HCT116 (cell line): Measurements from ENCODE around the gene ZBTB38.

Source experiments
- EGR1 ChIP-seq: IDR thresholded peaks from 2 replicates; pipeline ENCODE4 v1.6.1; 2012; ENCODE audit warnings: low read depth
- EZH2 ChIP-seq: fragments of 200-600 bp; sonication (generic); IDR thresholded peaks from 2 replicates; pipeline ENCODE4 v1.6.1; 2017; ENCODE audit warnings: antibody characterized with exemption, mixed run types
- POLR2A ChIP-seq: IDR thresholded peaks from 2 replicates; pipeline ENCODE4 v1.7.0; 2011; ENCODE audit warnings: borderline replicate concordance; ENCODE audit not compliant: insufficient read depth, insufficient read length; ENCODE audit errors: extremely low read depth
- POLR2AphosphoS5 ChIP-seq: IDR thresholded peaks from 2 replicates; pipeline ENCODE4 v1.6.1; 2011; ENCODE audit warnings: mild to moderate bottlenecking, low read depth, low read length, moderate library complexity
- SP1 ChIP-seq: IDR thresholded peaks from 2 replicates; pipeline ENCODE4 v1.6.1; 2012; ENCODE audit warnings: low read depth
- TF ChIP-seq, protein P1 (sequence below), 3 experiments: fragments of 200-600 bp in 1 of 3; sonication (generic) in 1 of 3; IDR thresholded peaks in 2 of 3; conservative IDR thresholded peaks in 1 of 3; 2 replicates each; pipeline ENCODE4 v1.5.1; 2012 to 2017; ENCODE audit warnings: low read depth in 2 of 3, low read length in 2 of 3, antibody characterized with exemption in 1 of 3, borderline replicate concordance in 1 of 3, control low read depth in 1 of 3, mild to moderate bottlenecking in 1 of 3, mixed read lengths in 1 of 3, mixed run types in 1 of 3, moderate library complexity in 1 of 3; ENCODE audit not compliant: insufficient read depth in 1 of 3
- TF ChIP-seq, protein P2 (sequence below): IDR thresholded peaks from 2 replicates; pipeline ENCODE4 v1.6.1; 2012; ENCODE audit warnings: low read depth

- TF ChIP-seq, protein P1, sequence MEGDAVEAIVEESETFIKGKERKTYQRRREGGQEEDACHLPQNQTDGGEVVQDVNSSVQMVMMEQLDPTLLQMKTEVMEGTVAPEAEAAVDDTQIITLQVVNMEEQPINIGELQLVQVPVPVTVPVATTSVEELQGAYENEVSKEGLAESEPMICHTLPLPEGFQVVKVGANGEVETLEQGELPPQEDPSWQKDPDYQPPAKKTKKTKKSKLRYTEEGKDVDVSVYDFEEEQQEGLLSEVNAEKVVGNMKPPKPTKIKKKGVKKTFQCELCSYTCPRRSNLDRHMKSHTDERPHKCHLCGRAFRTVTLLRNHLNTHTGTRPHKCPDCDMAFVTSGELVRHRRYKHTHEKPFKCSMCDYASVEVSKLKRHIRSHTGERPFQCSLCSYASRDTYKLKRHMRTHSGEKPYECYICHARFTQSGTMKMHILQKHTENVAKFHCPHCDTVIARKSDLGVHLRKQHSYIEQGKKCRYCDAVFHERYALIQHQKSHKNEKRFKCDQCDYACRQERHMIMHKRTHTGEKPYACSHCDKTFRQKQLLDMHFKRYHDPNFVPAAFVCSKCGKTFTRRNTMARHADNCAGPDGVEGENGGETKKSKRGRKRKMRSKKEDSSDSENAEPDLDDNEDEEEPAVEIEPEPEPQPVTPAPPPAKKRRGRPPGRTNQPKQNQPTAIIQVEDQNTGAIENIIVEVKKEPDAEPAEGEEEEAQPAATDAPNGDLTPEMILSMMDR (IDR thresholded peaks at IDR 0.05 in 2 of 3, conservative IDR thresholded peaks at IDR 0.05 in 1 of 3; ENCODE audit: borderline replicate concordance in 1 of 3, insufficient read depth in 1 of 3, low read depth in 2 of 3, low read length in 2 of 3) = no peak
- TF ChIP-seq, protein P2, sequence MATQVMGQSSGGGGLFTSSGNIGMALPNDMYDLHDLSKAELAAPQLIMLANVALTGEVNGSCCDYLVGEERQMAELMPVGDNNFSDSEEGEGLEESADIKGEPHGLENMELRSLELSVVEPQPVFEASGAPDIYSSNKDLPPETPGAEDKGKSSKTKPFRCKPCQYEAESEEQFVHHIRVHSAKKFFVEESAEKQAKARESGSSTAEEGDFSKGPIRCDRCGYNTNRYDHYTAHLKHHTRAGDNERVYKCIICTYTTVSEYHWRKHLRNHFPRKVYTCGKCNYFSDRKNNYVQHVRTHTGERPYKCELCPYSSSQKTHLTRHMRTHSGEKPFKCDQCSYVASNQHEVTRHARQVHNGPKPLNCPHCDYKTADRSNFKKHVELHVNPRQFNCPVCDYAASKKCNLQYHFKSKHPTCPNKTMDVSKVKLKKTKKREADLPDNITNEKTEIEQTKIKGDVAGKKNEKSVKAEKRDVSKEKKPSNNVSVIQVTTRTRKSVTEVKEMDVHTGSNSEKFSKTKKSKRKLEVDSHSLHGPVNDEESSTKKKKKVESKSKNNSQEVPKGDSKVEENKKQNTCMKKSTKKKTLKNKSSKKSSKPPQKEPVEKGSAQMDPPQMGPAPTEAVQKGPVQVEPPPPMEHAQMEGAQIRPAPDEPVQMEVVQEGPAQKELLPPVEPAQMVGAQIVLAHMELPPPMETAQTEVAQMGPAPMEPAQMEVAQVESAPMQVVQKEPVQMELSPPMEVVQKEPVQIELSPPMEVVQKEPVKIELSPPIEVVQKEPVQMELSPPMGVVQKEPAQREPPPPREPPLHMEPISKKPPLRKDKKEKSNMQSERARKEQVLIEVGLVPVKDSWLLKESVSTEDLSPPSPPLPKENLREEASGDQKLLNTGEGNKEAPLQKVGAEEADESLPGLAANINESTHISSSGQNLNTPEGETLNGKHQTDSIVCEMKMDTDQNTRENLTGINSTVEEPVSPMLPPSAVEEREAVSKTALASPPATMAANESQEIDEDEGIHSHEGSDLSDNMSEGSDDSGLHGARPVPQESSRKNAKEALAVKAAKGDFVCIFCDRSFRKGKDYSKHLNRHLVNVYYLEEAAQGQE = no peak
- no peak for TF ChIP-seq POLR2A
- TF ChIP-seq POLR2AphosphoS5 = no peak
- no peak for TF ChIP-seq SP1
- no peak for TF ChIP-seq EZH2
- no peak for TF ChIP-seq EGR1
These were observed 29.4 kb upstream of the ZBTB38 start for GRCh38 chr3:141338881-141339280.
